Suprapubic skin (tissue), 3 donors: ENCODE measurements around the gene C2CD3.
"Not testable (repeated sequence)": the region's sequence is repeated elsewhere in the genome, so short reads cannot be mapped to it uniquely, and the experiment has no call there.

ENCODE experiments used
- EP300 ChIP-seq: sonication (generic); formaldehyde crosslinking; IDR thresholded peaks from one replicate; pipeline ENCODE4 v1.6.1; 2017; ENCODE audit warnings: antibody characterized with exemption
- POLR2A ChIP-seq, 2 donors: fragments of 450-650 bp; IDR thresholded peaks; one replicate each; pipeline ENCODE4 v1.6.1; 2017; ENCODE audit warnings: antibody characterized with exemption in 2 of 2, mild to moderate bottlenecking in 2 of 2, moderate library complexity in 2 of 2
- TF ChIP-seq, protein P1 (sequence below), 2 donors: fragments of 200-600 bp in 1 of 2; fragments of 450-650 bp in 1 of 2; sonication (generic) in 1 of 2; IDR thresholded peaks; one replicate each; pipeline ENCODE4 v1.5.1; 2016 to 2019; ENCODE audit warnings: antibody characterized with exemption in 2 of 2, mild to moderate bottlenecking in 1 of 2, moderate library complexity in 1 of 2

DNA sequence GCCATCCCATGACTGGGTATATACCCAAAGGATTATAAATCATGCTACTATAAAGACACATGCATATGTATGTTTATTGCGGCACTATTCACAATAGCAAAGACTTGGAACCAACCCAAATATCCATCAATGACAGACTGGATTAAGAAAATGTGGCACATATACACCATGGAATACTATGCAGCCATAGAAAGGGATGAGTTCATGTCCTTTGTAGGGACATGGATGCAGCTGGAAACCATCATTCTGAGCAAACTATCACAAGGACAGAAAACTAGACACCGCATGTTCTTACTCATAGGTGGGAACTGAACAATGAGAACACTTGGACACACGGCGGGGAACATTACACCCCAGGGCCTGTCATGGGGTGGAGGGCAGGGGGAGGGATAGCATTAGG lies 86.9 kb downstream of the C2CD3 start:
- TF ChIP-seq POLR2A (IDR thresholded peaks at IDR 0.05); EP300: not testable (repeated sequence)
- TF ChIP-seq, protein P1, sequence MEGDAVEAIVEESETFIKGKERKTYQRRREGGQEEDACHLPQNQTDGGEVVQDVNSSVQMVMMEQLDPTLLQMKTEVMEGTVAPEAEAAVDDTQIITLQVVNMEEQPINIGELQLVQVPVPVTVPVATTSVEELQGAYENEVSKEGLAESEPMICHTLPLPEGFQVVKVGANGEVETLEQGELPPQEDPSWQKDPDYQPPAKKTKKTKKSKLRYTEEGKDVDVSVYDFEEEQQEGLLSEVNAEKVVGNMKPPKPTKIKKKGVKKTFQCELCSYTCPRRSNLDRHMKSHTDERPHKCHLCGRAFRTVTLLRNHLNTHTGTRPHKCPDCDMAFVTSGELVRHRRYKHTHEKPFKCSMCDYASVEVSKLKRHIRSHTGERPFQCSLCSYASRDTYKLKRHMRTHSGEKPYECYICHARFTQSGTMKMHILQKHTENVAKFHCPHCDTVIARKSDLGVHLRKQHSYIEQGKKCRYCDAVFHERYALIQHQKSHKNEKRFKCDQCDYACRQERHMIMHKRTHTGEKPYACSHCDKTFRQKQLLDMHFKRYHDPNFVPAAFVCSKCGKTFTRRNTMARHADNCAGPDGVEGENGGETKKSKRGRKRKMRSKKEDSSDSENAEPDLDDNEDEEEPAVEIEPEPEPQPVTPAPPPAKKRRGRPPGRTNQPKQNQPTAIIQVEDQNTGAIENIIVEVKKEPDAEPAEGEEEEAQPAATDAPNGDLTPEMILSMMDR (IDR thresholded peaks at IDR 0.05), result not testable (repeated sequence)
